H1 (cell line): Measurements from ENCODE around the gene SPATA6L. TPM values are rescaled to one million over a fixed set of nuclear protein-coding genes. Genes with fewer than 3 reads are reported as not detected.

Experiments
- CTCF ChIA-PET: fragments of 300-600 bp; sonication (Branson Sonifier 250); formaldehyde crosslinking; loops from one replicate; lab custom pipeline; 2021; ENCODE audit not compliant: partially characterized antibody; lab: Charles Lee
- POLR2A ChIA-PET: fragments of 300-600 bp; sonication (Branson Sonifier 250); formaldehyde crosslinking; loops from one replicate; lab custom pipeline; 2021; ENCODE audit warnings: inconsistent platforms; ENCODE audit not compliant: partially characterized antibody; lab: Charles Lee
- DNase-seq, 2 experiments: peaks; one replicate each; pipeline versions ENCODE4 v3.0.0 to v3.0.0-alpha.2; 2010 to 2022; ENCODE audit warnings: low spot score in 2 of 2, low read depth in 1 of 2, mixed read lengths in 1 of 2
- FAIRE-seq: peaks from 2 replicates; lab custom pipeline; 2011; peaks lifted over from hg19 to GRCh38; lab: Jason Lieb, UNC
- H2AFZ ChIP-seq: 2 replicates; pipeline ENCODE4 v1.8.1; 2012; ENCODE audit warnings: low read length, inconsistent platforms
- H2AK5ac ChIP-seq: 2 replicates; pipeline ENCODE4 v1.6.1; 2013; ENCODE audit warnings: low read depth, low read length
- H2BK120ac ChIP-seq: replicated peaks from 2 replicates; pipeline ENCODE3; 2013; ENCODE audit warnings: low read depth, low read length, inconsistent platforms
- H2BK12ac ChIP-seq: 2 replicates; pipeline ENCODE4 v1.6.1; 2013; ENCODE audit warnings: low read depth, low read length
- H2BK15ac ChIP-seq: 2 replicates; pipeline ENCODE4 v1.6.1; 2013; ENCODE audit warnings: low read length
- H2BK20ac ChIP-seq: 2 replicates; pipeline ENCODE4 v1.6.1; 2013; ENCODE audit warnings: low read length
- H2BK5ac ChIP-seq: 2 replicates; pipeline ENCODE4 v1.6.1; 2013; ENCODE audit warnings: low read depth, low read length
- H3K14ac ChIP-seq: 2 replicates; pipeline ENCODE4 v1.6.1; 2013; ENCODE audit warnings: inconsistent platforms; ENCODE audit not compliant: insufficient read length
- H3K18ac ChIP-seq: 2 replicates; pipeline ENCODE4 v1.6.1; 2013; ENCODE audit warnings: low read length; ENCODE audit errors: extremely low read depth
- H3K23ac ChIP-seq: 2 replicates; pipeline ENCODE4 v1.6.1; 2013; ENCODE audit warnings: inconsistent platforms; ENCODE audit not compliant: insufficient read length
- H3K23me2 ChIP-seq: 2 replicates; pipeline ENCODE4 v1.6.1; 2013; ENCODE audit warnings: low read depth, low read length
- H3K27ac ChIP-seq: 2 replicates; pipeline ENCODE4 v1.6.1; 2011; ENCODE audit warnings: low read depth, low read length, inconsistent platforms
- H3K27me3 ChIP-seq, 4 experiments: replicated peaks in 1 of 4; 1 replicate in 1 of 4; 2 replicates in 3 of 4; pipeline versions ENCODE4 v1.6.1 to v1.8.1; 2011 to 2013; ENCODE audit warnings: low read length in 3 of 4, mild to moderate bottlenecking in 3 of 4, inconsistent platforms in 2 of 4, mixed read lengths in 2 of 4, moderate library complexity in 1 of 4; ENCODE audit not compliant: control insufficient read depth in 3 of 4, insufficient read depth in 3 of 4; ENCODE audit errors: extremely low read depth in 1 of 4
- H3K36me3 ChIP-seq, 4 experiments: 2 replicates each; pipeline versions ENCODE4 v1.6.1 to v1.8.1; 2011 to 2013; ENCODE audit warnings: mild to moderate bottlenecking in 4 of 4, low read length in 3 of 4, moderate library complexity in 2 of 4, control low read depth in 1 of 4, inconsistent platforms in 1 of 4; ENCODE audit not compliant: insufficient read depth in 4 of 4, control insufficient read depth in 2 of 4
- H3K4ac ChIP-seq: replicated peaks from 2 replicates; pipeline ENCODE3; 2013; ENCODE audit warnings: low read length, low read depth, mixed read lengths, inconsistent platforms; ENCODE audit not compliant: insufficient read length
- H3K4me1 ChIP-seq, 4 experiments: replicated peaks in 1 of 4; 1 replicate in 1 of 4; 2 replicates in 3 of 4; pipeline versions ENCODE4 v1.6.1 to v1.8.1; 2011 to 2013; ENCODE audit warnings: low read length in 3 of 4, inconsistent platforms in 2 of 4, mixed read lengths in 1 of 4; ENCODE audit not compliant: insufficient read depth in 4 of 4, control insufficient read depth in 3 of 4
- H3K4me2 ChIP-seq, 2 experiments: 2 replicates each; pipeline versions ENCODE4 v1.6.1 to v1.8.1; 2011 to 2013; ENCODE audit warnings: low read depth in 2 of 2, low read length in 2 of 2, control low read depth in 1 of 2, inconsistent platforms in 1 of 2, mild to moderate bottlenecking in 1 of 2; ENCODE audit not compliant: insufficient read depth in 1 of 2
- H3K4me3 ChIP-seq, 4 experiments: fragments of 200-600, 300-600 bp in 1 of 4; sonication (generic), shearing (Covaris generic), sonication (Bioruptor Twin) in 1 of 4; 2 replicates each; pipeline versions ENCODE4 v1.5.1 to v1.8.1; 2011 to 2016; ENCODE audit warnings: low read length in 4 of 4, low read depth in 3 of 4, control low read depth in 2 of 4, inconsistent platforms in 2 of 4, mild to moderate bottlenecking in 2 of 4, mixed read lengths in 1 of 4, moderate library complexity in 1 of 4; ENCODE audit not compliant: insufficient read depth in 2 of 4; ENCODE audit errors: extremely low read depth in 1 of 4
- H3K56ac ChIP-seq: replicated peaks from 2 replicates; pipeline ENCODE3; 2013; ENCODE audit warnings: low read depth, mild to moderate bottlenecking, mixed read lengths, low read length, inconsistent platforms; ENCODE audit not compliant: insufficient read length
- H3K79me1 ChIP-seq: 2 replicates; pipeline ENCODE4 v1.6.1; 2013; ENCODE audit warnings: low read depth, low read length, control low read depth
- H3K79me2 ChIP-seq, 2 experiments: 2 replicates each; pipeline versions ENCODE4 v1.6.1 to v1.8.1; 2012 to 2013; ENCODE audit warnings: low read length in 2 of 2, mild to moderate bottlenecking in 2 of 2, inconsistent platforms in 1 of 2; ENCODE audit not compliant: insufficient read depth in 2 of 2, control insufficient read depth in 1 of 2
- H3K9ac ChIP-seq, 4 experiments: replicated peaks in 1 of 4; 1 replicate in 1 of 4; 2 replicates in 3 of 4; pipeline versions ENCODE4 v1.6.1 to v1.8.1; 2011 to 2013; ENCODE audit warnings: low read depth in 3 of 4, low read length in 3 of 4, control low read depth in 2 of 4, mild to moderate bottlenecking in 2 of 4, moderate library complexity in 2 of 4, inconsistent platforms in 1 of 4; ENCODE audit errors: extremely low read depth in 1 of 4
- H3K9me3 ChIP-seq, 2 experiments: 2 replicates each; pipeline versions ENCODE4 v1.6.1 to v1.8.1; 2012 to 2013; ENCODE audit warnings: mild to moderate bottlenecking in 2 of 2, moderate library complexity in 2 of 2, control low read depth in 1 of 2, inconsistent platforms in 1 of 2, low read depth in 1 of 2, low read length in 1 of 2, mixed read lengths in 1 of 2; ENCODE audit not compliant: insufficient read depth in 2 of 2
- H4K20me1 ChIP-seq, 2 experiments: replicated peaks in 1 of 2; 2 replicates each; pipeline versions ENCODE3 to v1.8.1; 2011 to 2013; ENCODE audit warnings: inconsistent platforms in 2 of 2, low read length in 2 of 2, mild to moderate bottlenecking in 1 of 2; ENCODE audit not compliant: insufficient read depth in 2 of 2, control insufficient read depth in 1 of 2
- H4K5ac ChIP-seq: 2 replicates; pipeline ENCODE4 v1.6.1; 2013; ENCODE audit warnings: low read length, low read depth, mixed read lengths, inconsistent platforms; ENCODE audit not compliant: insufficient read length
- H4K8ac ChIP-seq: 2 replicates; pipeline ENCODE4 v1.8.0; 2013; ENCODE audit warnings: mild to moderate bottlenecking, moderate library complexity, low read length, inconsistent platforms; ENCODE audit not compliant: insufficient read depth; ENCODE audit errors: extremely low read depth
- H4K91ac ChIP-seq: replicated peaks from 2 replicates; pipeline ENCODE3; 2013; ENCODE audit warnings: low read length, mixed read lengths, inconsistent platforms; ENCODE audit not compliant: insufficient read length
- ASH2L ChIP-seq: fragments of 200-600, 300-600 bp; sonication (generic); IDR thresholded peaks from one replicate; pipeline ENCODE4 v1.7.1; 2017; ENCODE audit warnings: low read length
- HDAC2 ChIP-seq, 2 experiments: fragments of 300-600 bp in 1 of 2; sonication (generic) in 1 of 2; IDR thresholded peaks; 2 replicates each; pipeline ENCODE4 v1.6.1; 2011 to 2012; ENCODE audit warnings: low read depth in 2 of 2, low read length in 2 of 2, mild to moderate bottlenecking in 2 of 2, moderate library complexity in 2 of 2, borderline replicate concordance in 1 of 2, inconsistent platforms in 1 of 2
- JUN ChIP-seq: IDR thresholded peaks from 2 replicates; pipeline ENCODE4 v1.6.1; 2011; ENCODE audit warnings: low read depth, mild to moderate bottlenecking, improper control_type of control experiment, low read length
- JUND ChIP-seq: IDR thresholded peaks from 2 replicates; pipeline ENCODE4 v1.6.1; 2011; ENCODE audit warnings: mild to moderate bottlenecking, improper control_type of control experiment, low read length
- POLR2AphosphoS5 ChIP-seq: IDR thresholded peaks from 2 replicates; pipeline ENCODE4 v1.6.1; 2011; ENCODE audit warnings: low read depth, low read length
- RAD21 ChIP-seq, 2 experiments: IDR thresholded peaks in 1 of 2; conservative IDR thresholded peaks in 1 of 2; 2 replicates each; pipeline ENCODE4 v1.6.1; 2011; ENCODE audit warnings: low read depth in 2 of 2, low read length in 2 of 2, improper control_type of control experiment in 1 of 2, inconsistent platforms in 1 of 2, mild to moderate bottlenecking in 1 of 2, moderate library complexity in 1 of 2
- SAP30 ChIP-seq: fragments of 300-600 bp; sonication (generic); IDR thresholded peaks from 2 replicates; pipeline ENCODE4 v1.7.1; 2012; ENCODE audit warnings: low read length, moderate library complexity, mild to moderate bottlenecking, inconsistent platforms; ENCODE audit not compliant: insufficient read depth, insufficient replicate concordance
- TAF1 ChIP-seq: IDR thresholded peaks from 2 replicates; pipeline ENCODE4 v1.6.1; 2011; ENCODE audit warnings: mild to moderate bottlenecking, low read depth, low read length
- TBP ChIP-seq: IDR thresholded peaks from 2 replicates; pipeline ENCODE4 v1.6.1; 2011; ENCODE audit warnings: low read depth, low read length, improper control_type of control experiment
- ZNF274 ChIP-seq: IDR thresholded peaks from 2 replicates; pipeline ENCODE4 v1.7.0; 2012; ENCODE audit warnings: low read length, borderline replicate concordance; ENCODE audit errors: extremely low read depth
- WGBS, 2 experiments: shearing (Covaris generic) in 1 of 2; methylation state at CpG; one replicate each; pipeline versions ENCODE4 v1.1.6 to v1.1.7; 2013 to 2015; ENCODE audit warnings: low lambda C conversion rate in 2 of 2, mixed read lengths in 2 of 2, inconsistent platforms in 1 of 2, low coverage in 1 of 2, missing lambda C conversion rate in 1 of 2; ENCODE audit not compliant: insufficient replicate concordance in 2 of 2, insufficient coverage in 1 of 2, insufficient read length in 1 of 2; ENCODE audit errors: extremely low coverage in 1 of 2, missing lambda C conversion rate in 1 of 2; 5-methylcytosine and 5-hydroxymethylcytosine counted together
- polyA plus RNA-seq, 7 experiments: library from polyadenylated mRNA; depleted of rRNA in 3 of 7; stranded (reverse) in 5 of 7; unstranded in 2 of 7; fragments of >200 nt in 5 of 7; fragments of 200-250 nt in 2 of 7; gene quantifications; 1 replicate in 5 of 7; 2 replicates in 1 of 7; 4 replicates in 1 of 7; pipeline versions ENCODE4 v1.2.1 to v1.2.3, GENCODE V29; 2011 to 2013; ENCODE audit warnings: missing spikeins in 2 of 7, mixed read lengths in 2 of 7
- total RNA-seq: library from RNA; stranded (reverse); fragmentation: NEBNext Ultra II Directional; extraction: Animal tissue kit (Norgen Biotek cat#: 25700); gene quantifications from 2 replicates; pipeline ENCODE4 v1.2.1, GENCODE V29; 2021
- TF ChIP-seq, protein P1 (sequence below): IDR thresholded peaks from 2 replicates; pipeline ENCODE4 v1.6.1; 2011; ENCODE audit warnings: low read depth, mild to moderate bottlenecking, low read length; ENCODE audit not compliant: insufficient read depth

SPATA6L gene
- total and polyA plus RNA-seq, 2 of the 8 experiments (the other 6 are each of a cell fraction or from before 2014, with no cell fraction given) = 0.57 to 1.1 TPM

DNA sequence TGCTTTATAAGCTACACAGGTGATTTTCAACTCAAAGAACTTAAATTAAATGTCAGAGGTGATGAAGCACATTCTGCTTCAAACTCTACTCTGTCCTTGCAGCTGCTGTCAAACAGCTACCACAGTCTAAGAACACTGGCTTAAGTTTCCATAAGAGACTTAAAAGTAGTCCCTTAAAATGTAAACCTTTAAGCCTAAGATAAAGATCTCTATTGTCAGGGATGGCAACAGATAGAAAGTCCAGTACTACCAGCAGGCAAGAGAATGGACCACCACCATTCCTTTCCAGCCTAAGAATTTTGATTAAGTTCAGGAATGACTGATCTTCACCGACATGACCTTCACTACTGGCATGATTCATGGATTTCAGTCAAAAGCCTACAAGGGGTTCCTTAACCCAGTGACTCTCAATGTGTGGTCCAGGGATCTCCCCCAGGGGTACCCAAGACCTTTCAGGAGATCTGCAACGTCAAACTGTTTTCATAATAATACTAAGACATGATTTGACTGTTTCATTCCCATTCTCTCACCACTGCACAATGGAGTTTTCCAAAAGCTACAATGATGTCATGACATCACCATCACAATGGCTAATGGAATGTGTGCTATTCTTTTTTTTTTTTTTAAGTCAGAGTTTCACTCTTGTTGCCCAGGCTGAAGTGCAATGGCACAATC lies 45.3 kb downstream of the SPATA6L start:
- Histone ChIP-seq H3K36me3 (no peaks in the 10 kb centered on the region), H3K9me3 (no peaks in the 10 kb centered on the region), H2BK15ac (no peak overlapping the region), H2AFZ (0 out of 2 replicates have a peak overlapping the region, but pooled peaks have one; percentile 16), H2BK20ac (peak overlapping the region; percentile 48; the same call in 1 of the 2 replicates), H3K14ac (no peak overlapping the region), H4K5ac (no peak overlapping the region), H3K4me2 (peak overlapping the region in 1 of 2 experiments; percentile 43; a peak in 2 of 4 replicates), H3K23ac (no peak overlapping the region), H3K27ac (no peak overlapping the region; the same call in 1 of the 2 replicates), H3K4ac (no peak overlapping the region), H3K23me2 (no peaks in the 10 kb centered on the region), H2AK5ac (peak overlapping the region; percentile 32; the same call in 1 of the 2 replicates), H3K27me3 (no peaks in the 10 kb centered on the region), H3K4me1 (peaks cover 6 to 18% (median 9%) of the 10 kb centered on the region in 4 experiments), H3K9ac (no peak overlapping the region), H2BK12ac (peak overlapping the region; percentile 95; the same call in 1 of the 2 replicates), H3K79me1 (no peaks in the 10 kb centered on the region), H4K8ac (no peak overlapping the region), H4K20me1 (no peaks in the 10 kb centered on the region), H3K4me3 (no peak overlapping the region), H2BK5ac (peak overlapping the region; percentile 37; the same call in 1 of the 2 replicates), H3K18ac (peak overlapping the region; percentile 29; the same call in 1 of the 2 replicates), H3K56ac (no peak overlapping the region), H2BK120ac (no peak overlapping the region), H3K79me2 (no peaks in the 10 kb centered on the region), H4K91ac (no peak overlapping the region)
- POLR2A ChIA-PET = interaction anchor here (0.5 to 1.3 kb wide), 4 partner anchors 15 to 988 kb away, joined by 3 to 5 read pairs (median 4); no protein-coding TSS in a partner anchor
- DNase-seq (no peak), FAIRE-seq (peak; percentile 45)
- WGBS, 2 experiments = 67% methylated on average over 2 of the region's 2 CpGs; no CpG with 5 or more reads in 1 of the 2 experiments
- CTCF ChIA-PET = interaction anchor here (1.0 to 5.2 kb wide), 6 partner anchors 18 to 254 kb away, joined by 3 to 37 read pairs (median 3); no protein-coding TSS in a partner anchor
- TF ChIP-seq HDAC2 (IDR thresholded peaks at IDR 0.05; ENCODE audit: borderline replicate concordance in 1 of 2, low read depth in 2 of 2, low read length in 2 of 2) (no peak), ZNF274 (no peak), SAP30 (no peak), ASH2L (no peak), RAD21 (IDR thresholded peaks at IDR 0.05 in 1 of 2, conservative IDR thresholded peaks at IDR 0.05 in 1 of 2; ENCODE audit: low read depth in 2 of 2, low read length in 2 of 2) (no peak), TAF1 (no peak), JUN (no peak; the same call in 1 of the 2 replicates), TBP (no peak), POLR2AphosphoS5 (no peak), JUND (peak; percentile 72)
- TF ChIP-seq, protein P1, sequence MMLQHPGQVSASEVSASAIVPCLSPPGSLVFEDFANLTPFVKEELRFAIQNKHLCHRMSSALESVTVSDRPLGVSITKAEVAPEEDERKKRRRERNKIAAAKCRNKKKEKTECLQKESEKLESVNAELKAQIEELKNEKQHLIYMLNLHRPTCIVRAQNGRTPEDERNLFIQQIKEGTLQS = no peak
